HepG2 (cell line): ENCODE results near the gene DNMT3B. TPM values are rescaled to one million over a fixed set of nuclear protein-coding genes. Genes with fewer than 3 reads are reported as not detected.

ENCODE experiments used
- E2F5 ChIP-seq: sonication (generic); formaldehyde crosslinking; conservative IDR thresholded peaks from 2 replicates; pipeline ENCODE4 v1.4.0; 2020; ENCODE audit warnings: missing genetic modification reagents
- ERF ChIP-seq: IDR thresholded peaks from 2 replicates; pipeline ENCODE4 v1.6.1; 2018; ENCODE audit warnings: missing biosample characterization, missing genetic modification reagents
- HNRNPL ChIP-seq: fragments of 200-400 bp; formaldehyde crosslinking; IDR thresholded peaks from 2 replicates; pipeline ENCODE4 v1.6.1; 2017; ENCODE audit warnings: mild to moderate bottlenecking, low read depth, low read length
- RAD51 ChIP-seq: fragments of 450-650 bp; IDR thresholded peaks from 2 replicates; pipeline ENCODE4 v1.6.1; 2016; ENCODE audit warnings: borderline replicate concordance
- SRSF4 ChIP-seq: fragments of 200-400 bp; formaldehyde crosslinking; IDR thresholded peaks from one replicate; pipeline ENCODE4 v1.6.1; 2018; ENCODE audit warnings: mild to moderate bottlenecking, low read depth, low read length, moderate library complexity; ENCODE audit not compliant: poor library complexity, severe bottlenecking
- UBTF ChIP-seq: sonication (generic); formaldehyde crosslinking; IDR thresholded peaks from 2 replicates; pipeline ENCODE4 v1.4.0; 2020; ENCODE audit warnings: mild to moderate bottlenecking, missing genetic modification reagents
- ZBTB26 ChIP-seq: IDR thresholded peaks from 2 replicates; pipeline ENCODE4 v1.6.1; 2016; ENCODE audit warnings: missing compliant biosample characterization, missing genetic modification reagents, borderline replicate concordance
- ZBTB40 ChIP-seq, 2 experiments: fragments of 450-650 bp in 1 of 2; sonication (generic) in 1 of 2; formaldehyde crosslinking in 1 of 2; IDR thresholded peaks; 2 replicates each; pipeline versions ENCODE4 v1.6.1 to v1.8.0; 2016 to 2022; ENCODE audit warnings: antibody characterized with exemption in 1 of 2, mild to moderate bottlenecking in 1 of 2, missing genetic modification reagents in 1 of 2
- ZNF264 ChIP-seq: sonication (generic); formaldehyde crosslinking; IDR thresholded peaks from 2 replicates; pipeline ENCODE4 v1.4.0; 2020; ENCODE audit warnings: missing genetic modification reagents
- ZNF331 ChIP-seq: sonication (generic); formaldehyde crosslinking; IDR thresholded peaks from 2 replicates; pipeline ENCODE4 v1.4.0; 2020; ENCODE audit warnings: missing genetic modification reagents
- ZNF432 ChIP-seq: sonication (generic); formaldehyde crosslinking; IDR thresholded peaks from 2 replicates; pipeline ENCODE4 v1.5.0; 2020; ENCODE audit warnings: missing genetic modification reagents, mild to moderate bottlenecking, borderline replicate concordance
- ZNF597 ChIP-seq: sonication (generic); formaldehyde crosslinking; IDR thresholded peaks from 2 replicates; pipeline ENCODE4 v1.5.0; 2020; ENCODE audit warnings: missing genetic modification reagents
- polyA plus RNA-seq, 8 experiments: library from polyadenylated mRNA; depleted of rRNA in 3 of 8; stranded (reverse) in 7 of 8; unstranded in 1 of 8; fragments of >200 nt; fragmentation: Illumina TruSeq in 4 of 8; extraction: Trizol in 4 of 8; gene quantifications; 2 replicates each; pipeline versions ENCODE4 v1.2.1 to v1.2.3, GENCODE V29; 2011 to 2016; ENCODE audit warnings: low read depth in 4 of 8, missing spikeins in 1 of 8, mixed read lengths in 1 of 8; ENCODE audit not compliant: insufficient read depth in 1 of 8
- total RNA-seq, 5 experiments: library from RNA; depleted of rRNA; stranded (reverse); fragments of >200 nt; fragmentation: Illumina TruSeq; extraction: Trizol; gene quantifications; 2 replicates each; pipeline ENCODE4 v1.2.3, GENCODE V29; 2016; ENCODE audit warnings: low read depth in 1 of 5

The DNMT3B gene
- total and polyA plus RNA-seq, 2 of the 13 experiments (the other 11 are each of a cell fraction or from before 2014, with no cell fraction given): 3.8 to 13.9 TPM

GRCh38 chr20:32761831-32762753 lies at the start of gene DNMT3B (continued):
- TF ChIP-seq ZBTB40 (IDR thresholded peaks at IDR 0.05) (no peak), ZBTB40 (CRISPR knock-in tag; IDR thresholded peaks at IDR 0.05) (0 out of 2 replicates have a peak, but pooled peaks have one; percentile 10), ZNF432 (CRISPR knock-in tag) (no peak), E2F5 (CRISPR knock-in tag) (peak; percentile 87), ZNF331 (no peak), UBTF (no peak; the same call in none of the 2 replicates), ZBTB26 (CRISPR knock-in tag) (no peak), ZNF264 (CRISPR knock-in tag) (no peak), ERF (CRISPR knock-in tag) (peak; percentile 14; the same call in 1 of the 2 replicates), RAD51 (no peak), ZNF597 (0 out of 2 replicates have a peak, but pooled peaks have one; percentile 76), SRSF4 (no peak), HNRNPL (peak; percentile 69; the same call in 1 of the 2 replicates)
